Skeletal muscle satellite cell (primary cell): ENCODE results near the gene D2HGDH.

Experiments
- H3K27me3 ChIP-seq: 2 replicates; pipeline ENCODE4 v1.7.0; 2013; ENCODE audit warnings: low read length; ENCODE audit not compliant: control insufficient read depth, insufficient read depth
- H3K36me3 ChIP-seq: 2 replicates; pipeline ENCODE4 v1.7.0; 2013; ENCODE audit warnings: mild to moderate bottlenecking, control low read depth, low read length; ENCODE audit not compliant: insufficient read depth
- H3K4me1 ChIP-seq: 2 replicates; pipeline ENCODE4 v1.7.0; 2013; ENCODE audit warnings: low read length; ENCODE audit not compliant: control insufficient read depth, insufficient read depth
- H3K4me2 ChIP-seq: 2 replicates; pipeline ENCODE4 v1.7.0; 2013; ENCODE audit warnings: mild to moderate bottlenecking, low read length
- H3K4me3 ChIP-seq: 2 replicates; pipeline ENCODE4 v1.7.0; 2013; ENCODE audit warnings: low read length
- H3K9ac ChIP-seq: 2 replicates; pipeline ENCODE4 v1.7.0; 2013; ENCODE audit warnings: mild to moderate bottlenecking, low read depth, low read length, moderate library complexity
- H3K9me3 ChIP-seq: replicated peaks from 2 replicates; pipeline ENCODE4 v1.7.0; 2013; ENCODE audit warnings: mild to moderate bottlenecking, control low read depth, low read length

The D2HGDH gene

GRCh38 chr2:241809383-241810306 is 75.2 kb downstream of the D2HGDH start:
- Histone ChIP-seq H3K36me3 (no peaks in the 10 kb centered on the region), H3K4me3 (no peak overlapping the region), H3K9me3 (no peaks in the 10 kb centered on the region), H3K4me2 (no peak overlapping the region), H3K9ac (no peak overlapping the region), H3K27me3 (peaks cover 40% of the 10 kb centered on the region), H3K4me1 (peaks cover 4% of the 10 kb centered on the region)

DNA sequence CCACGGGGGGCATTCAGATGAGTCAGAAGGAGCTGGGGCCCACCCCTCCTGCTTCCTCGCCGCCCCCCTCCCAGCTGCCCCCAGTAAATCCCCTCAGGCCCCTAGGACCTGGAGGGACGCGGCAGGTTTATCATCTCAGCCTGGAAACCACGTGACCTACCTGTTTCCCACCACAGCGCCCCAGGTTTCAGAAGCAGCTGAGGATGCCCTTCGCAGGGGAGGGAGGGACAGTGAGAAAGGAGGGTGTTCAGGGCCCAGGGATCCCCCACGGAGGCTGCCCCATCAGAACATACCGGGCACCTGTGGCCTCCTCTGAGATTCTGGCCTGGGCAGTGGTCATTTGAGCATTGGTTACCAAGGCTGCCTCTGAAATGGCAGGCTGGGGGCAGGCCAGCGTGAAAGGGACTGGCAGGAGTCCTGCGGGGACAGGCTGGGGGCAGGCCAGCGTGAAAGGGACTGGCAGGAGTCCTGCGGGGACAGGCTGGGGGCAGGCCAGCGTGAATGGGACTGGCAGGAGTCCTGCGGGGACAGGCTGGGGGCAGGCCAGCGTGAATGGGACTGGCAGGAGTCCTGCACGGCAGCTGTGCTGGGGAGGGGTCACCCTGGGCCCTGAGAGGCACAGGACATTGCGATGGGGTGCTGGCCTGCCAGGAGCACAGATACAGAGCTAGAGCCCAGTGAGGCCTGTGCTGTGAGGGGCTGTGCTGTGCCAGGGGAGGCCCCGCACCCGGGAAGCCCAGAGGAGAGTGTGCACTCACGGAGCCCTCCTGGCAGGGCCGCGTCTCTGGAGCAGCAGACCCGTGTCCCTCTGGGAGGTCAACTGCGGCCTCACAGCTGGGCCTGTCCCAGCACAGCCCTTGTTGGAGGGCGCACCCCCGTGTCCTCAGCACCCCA is 76.1 kb downstream of the D2HGDH start:
- peaks cover 37% of the 10 kb centered on the region for H3K27me3 ChIP-seq
- no peak overlapping the region for H3K9ac ChIP-seq
- no peaks in the 10 kb centered on the region for H3K4me1 ChIP-seq
- no peaks in the 10 kb centered on the region for H3K9me3 ChIP-seq
- H3K4me3 ChIP-seq = no peak overlapping the region
- no peak overlapping the region for H3K4me2 ChIP-seq
- H3K36me3 ChIP-seq = no peaks in the 10 kb centered on the region

DNA sequence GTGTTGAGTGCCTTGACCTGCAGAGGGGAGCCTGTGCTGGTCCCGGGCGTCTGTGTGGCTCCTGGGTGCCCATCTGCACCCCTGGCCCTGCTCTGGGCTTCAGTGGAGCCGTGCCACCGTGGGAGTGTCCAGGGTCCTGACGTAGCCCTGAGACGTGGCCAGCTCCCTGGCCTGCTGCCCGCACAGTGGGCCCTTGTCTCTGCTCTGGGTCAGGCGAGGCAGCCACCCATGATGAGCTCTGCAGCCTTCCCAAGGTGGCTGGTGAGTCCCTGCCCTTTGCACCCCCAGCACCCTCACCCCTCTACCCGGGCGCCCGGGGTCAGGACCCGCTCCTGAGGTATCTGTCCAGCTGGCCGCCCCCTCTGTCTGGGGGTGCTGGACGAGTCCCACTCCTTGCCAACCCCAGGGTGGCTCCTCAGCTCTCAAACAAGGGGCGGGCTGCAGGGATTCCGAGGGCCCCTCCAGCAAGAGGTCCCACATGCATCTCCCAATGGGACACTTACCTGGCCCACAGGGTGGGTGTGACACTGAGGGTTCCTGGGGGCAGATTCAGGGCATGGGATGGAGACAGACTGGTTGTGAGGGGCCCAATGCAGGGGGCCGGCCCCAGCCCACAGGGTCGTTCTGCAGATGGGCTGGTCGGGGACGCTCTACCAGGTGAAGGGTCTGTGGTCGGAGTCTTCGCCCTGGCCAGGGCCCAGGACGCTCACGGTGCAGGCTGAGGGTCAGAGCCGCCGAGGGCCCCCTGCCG is 76.9 kb downstream of the D2HGDH start:
- no peak overlapping the region for H3K4me2 ChIP-seq
- H3K9ac ChIP-seq = no peak overlapping the region
- H3K36me3 ChIP-seq = no peaks in the 10 kb centered on the region
- H3K4me1 ChIP-seq = no peaks in the 10 kb centered on the region
- H3K4me3 ChIP-seq = no peak overlapping the region
- peaks cover 37% of the 10 kb centered on the region for H3K27me3 ChIP-seq
- no peaks in the 10 kb centered on the region for H3K9me3 ChIP-seq

DNA sequence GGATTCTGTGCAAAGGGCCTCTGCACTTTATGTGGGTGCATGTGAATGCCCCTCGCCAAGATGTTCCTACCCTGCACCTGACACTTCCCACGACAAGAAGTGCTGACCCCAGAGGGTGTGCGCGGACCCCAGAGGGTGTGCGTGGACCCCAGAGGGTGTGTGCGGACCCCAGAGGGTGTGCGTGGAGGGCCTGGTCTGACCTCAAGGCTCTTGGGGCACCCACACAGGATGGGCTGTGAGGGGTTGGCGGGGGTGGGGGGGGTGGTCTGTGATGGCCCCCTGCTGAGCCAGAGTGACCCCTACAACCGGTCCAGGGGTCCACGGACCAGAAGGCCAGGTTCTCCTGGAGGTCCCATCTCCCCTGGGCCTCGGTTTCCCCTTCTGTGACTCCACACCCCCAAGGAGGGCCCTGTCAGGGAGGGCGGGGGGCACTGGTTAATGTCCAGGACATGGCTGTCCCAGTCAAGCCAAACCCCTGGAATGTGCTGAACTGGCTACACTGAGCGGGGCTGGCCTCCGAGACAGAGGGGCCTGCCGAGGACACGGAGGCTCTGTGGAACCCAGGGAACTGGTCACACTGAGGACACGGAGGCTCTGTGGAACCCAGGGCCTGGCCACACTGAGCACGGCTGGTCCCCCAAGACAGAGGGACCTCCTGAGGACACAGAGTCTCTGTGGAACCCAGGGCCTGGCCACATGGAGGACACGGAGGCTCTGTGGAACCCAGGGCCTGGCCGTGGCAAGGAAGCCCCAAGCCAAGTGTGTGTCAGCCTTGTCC is 77.7 kb downstream of the D2HGDH start:
- H3K4me2 ChIP-seq = no peak overlapping the region
- H3K36me3 ChIP-seq = no peaks in the 10 kb centered on the region
- peaks cover 37% of the 10 kb centered on the region for H3K27me3 ChIP-seq
- no peaks in the 10 kb centered on the region for H3K9me3 ChIP-seq
- no peaks in the 10 kb centered on the region for H3K4me1 ChIP-seq
- H3K9ac ChIP-seq = no peak overlapping the region
- H3K4me3 ChIP-seq = no peak overlapping the region

- Histone ChIP-seq H3K27me3 (peaks cover 41% of the 10 kb centered on the region), H3K9me3 (no peaks in the 10 kb centered on the region), H3K9ac (no peak overlapping the region), H3K36me3 (no peaks in the 10 kb centered on the region), H3K4me1 (no peaks in the 10 kb centered on the region), H3K4me3 (no peak overlapping the region), H3K4me2 (no peak overlapping the region)
These were observed 78.6 kb downstream of the D2HGDH start for GRCh38 chr2:241812730-241813643.

- Histone ChIP-seq H3K4me1 (no peaks in the 10 kb centered on the region), H3K9me3 (no peaks in the 10 kb centered on the region), H3K4me3 (no peak overlapping the region), H3K36me3 (no peaks in the 10 kb centered on the region), H3K27me3 (peaks cover 39% of the 10 kb centered on the region), H3K4me2 (no peak overlapping the region), H3K9ac (no peak overlapping the region)
These were observed 79.4 kb downstream of the D2HGDH start for GRCh38 chr2:241813644-241814392.

- H3K4me1 ChIP-seq = no peaks in the 10 kb centered on the region
- H3K9me3 ChIP-seq = no peaks in the 10 kb centered on the region
- no peaks in the 10 kb centered on the region for H3K36me3 ChIP-seq
- no peak overlapping the region for H3K4me3 ChIP-seq
- peaks cover 34% of the 10 kb centered on the region for H3K27me3 ChIP-seq
- no peak overlapping the region for H3K4me2 ChIP-seq
- no peak overlapping the region for H3K9ac ChIP-seq
These were observed 79.9 kb downstream of the D2HGDH start for GRCh38 chr2:241814393-241814642.

DNA sequence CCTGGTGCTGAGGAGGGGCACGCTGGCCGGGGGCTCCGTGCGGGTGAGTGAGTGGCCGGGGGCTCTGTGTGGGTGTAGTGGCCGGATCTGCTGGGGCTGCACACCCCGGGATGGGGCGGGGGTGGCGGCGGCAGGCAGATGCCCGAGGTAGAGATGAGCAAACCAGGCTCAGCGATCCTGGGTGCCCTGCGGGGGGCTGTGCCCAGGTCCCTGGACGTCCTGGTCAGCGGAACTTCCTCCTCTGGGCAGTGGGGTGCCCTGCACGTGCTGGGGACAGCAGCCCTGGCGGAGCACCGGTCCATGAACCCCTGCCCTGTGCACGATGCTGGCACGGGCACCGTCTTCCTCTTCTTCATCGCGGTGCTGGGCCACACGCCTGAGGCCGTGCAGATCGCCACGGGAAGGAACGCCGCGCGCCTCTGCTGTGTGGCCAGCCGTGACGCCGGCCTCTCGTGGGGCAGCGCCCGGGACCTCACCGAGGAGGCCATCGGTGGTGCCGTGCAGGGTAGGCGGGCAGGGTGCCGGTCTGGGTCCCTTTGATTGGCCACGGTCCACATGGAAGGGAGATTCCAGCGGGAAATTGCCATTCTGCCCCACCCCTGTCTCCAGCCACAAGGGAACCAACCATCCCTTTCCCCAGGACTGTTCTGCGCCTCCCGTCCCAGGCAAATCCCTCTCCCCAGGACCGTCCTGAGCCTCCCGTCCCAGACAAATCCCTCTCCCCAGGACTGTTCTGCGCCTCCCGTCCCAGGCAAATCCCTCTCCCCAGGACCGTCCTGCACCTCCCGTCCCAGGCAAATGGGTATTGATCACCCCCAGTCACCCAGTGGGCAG is 80.4 kb downstream of the D2HGDH start:
- Histone ChIP-seq H3K4me1 (no peaks in the 10 kb centered on the region), H3K9me3 (no peaks in the 10 kb centered on the region), H3K36me3 (no peaks in the 10 kb centered on the region), H3K4me3 (no peak overlapping the region), H3K4me2 (no peak overlapping the region), H3K9ac (no peak overlapping the region), H3K27me3 (peaks cover 29% of the 10 kb centered on the region)
